Measurements from ENCODE around the gene AZI2. TPM values are rescaled to one million over a fixed set of nuclear protein-coding genes. Genes with fewer than 3 reads are reported as not detected.

AZI2 gene
- total RNA-seq, 1 donor from 2014 or later = 74.0 TPM

DNA sequence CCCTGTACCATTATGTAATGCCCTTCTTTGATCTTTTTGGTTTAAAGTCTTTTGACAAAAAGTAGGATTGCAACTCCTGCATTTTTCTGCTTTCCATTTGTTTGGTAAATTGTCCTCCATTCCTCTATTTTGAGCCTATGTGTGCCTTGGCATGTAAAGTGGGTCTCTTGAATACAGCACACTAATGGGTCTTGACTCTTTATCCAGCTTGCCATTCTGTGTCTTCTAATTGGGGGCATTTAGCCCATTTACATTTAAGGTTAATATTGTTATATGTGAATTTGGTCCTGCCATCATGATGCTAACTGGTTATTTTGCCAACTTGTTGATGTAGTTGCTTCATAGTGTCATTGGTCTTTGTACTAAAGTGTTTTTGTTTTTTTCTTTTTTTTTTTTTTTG, 74.8 kb downstream of the AZI2 start:
- no peak for DNase-seq (ENCODE audit: low spot score)
- no peak overlapping the region for H3K4me2 ChIP-seq
- no peaks in the 10 kb centered on the region for H3K4me1 ChIP-seq
- Mint-ChIP-seq H3K27me3 (ENCODE audit: insufficient read depth, low read depth) (no peaks in the 10 kb centered on the region), H3K9me3 (peaks cover 34% of the 10 kb centered on the region), H3K27ac (no peak overlapping the region), H3K4me1 (no peaks in the 10 kb centered on the region), H3K36me3 (peaks cover 42% of the 10 kb centered on the region), H3K4me3 (no peak overlapping the region)
- peaks cover 7% of the 10 kb centered on the region for H3K36me3 ChIP-seq
- TF ChIP-seq, protein P1, sequence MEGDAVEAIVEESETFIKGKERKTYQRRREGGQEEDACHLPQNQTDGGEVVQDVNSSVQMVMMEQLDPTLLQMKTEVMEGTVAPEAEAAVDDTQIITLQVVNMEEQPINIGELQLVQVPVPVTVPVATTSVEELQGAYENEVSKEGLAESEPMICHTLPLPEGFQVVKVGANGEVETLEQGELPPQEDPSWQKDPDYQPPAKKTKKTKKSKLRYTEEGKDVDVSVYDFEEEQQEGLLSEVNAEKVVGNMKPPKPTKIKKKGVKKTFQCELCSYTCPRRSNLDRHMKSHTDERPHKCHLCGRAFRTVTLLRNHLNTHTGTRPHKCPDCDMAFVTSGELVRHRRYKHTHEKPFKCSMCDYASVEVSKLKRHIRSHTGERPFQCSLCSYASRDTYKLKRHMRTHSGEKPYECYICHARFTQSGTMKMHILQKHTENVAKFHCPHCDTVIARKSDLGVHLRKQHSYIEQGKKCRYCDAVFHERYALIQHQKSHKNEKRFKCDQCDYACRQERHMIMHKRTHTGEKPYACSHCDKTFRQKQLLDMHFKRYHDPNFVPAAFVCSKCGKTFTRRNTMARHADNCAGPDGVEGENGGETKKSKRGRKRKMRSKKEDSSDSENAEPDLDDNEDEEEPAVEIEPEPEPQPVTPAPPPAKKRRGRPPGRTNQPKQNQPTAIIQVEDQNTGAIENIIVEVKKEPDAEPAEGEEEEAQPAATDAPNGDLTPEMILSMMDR (IDR thresholded peaks at IDR 0.05) = no peak
- TF ChIP-seq EZH2phosphoT487 (IDR thresholded peaks at IDR 0.05) (no peak), EZH2 (IDR thresholded peaks at IDR 0.05) (no peak)
- H3K27me3 ChIP-seq = no peaks in the 10 kb centered on the region
- H3K27ac ChIP-seq = no peak overlapping the region
- H3K79me2 ChIP-seq (ENCODE audit: low read depth) = peaks cover 8% of the 10 kb centered on the region
- H4K20me1 ChIP-seq (ENCODE audit: low read depth) = no peaks in the 10 kb centered on the region
- no peaks in the 10 kb centered on the region for H3F3A ChIP-seq (ENCODE audit: low read depth)
- no peak overlapping the region for H2AFZ ChIP-seq (replicated peaks)
- H3K9me3 ChIP-seq (ENCODE audit: low read depth) = peaks cover 7% of the 10 kb centered on the region
- no peak overlapping the region for H3K9ac ChIP-seq
- H3K4me3 ChIP-seq = no peak overlapping the region

Other genes with a start within 250 kb of the AZI2 start
- gene CMC1, start 107.2 kb downstream of the AZI2 start, total RNA-seq (ENCODE audit: low replicate concordance) = 13.0 and 21.4 TPM in 2 replicates
- 0.60 and 0.87 TPM in 2 replicates for gene ZCWPW2, start 103 bp downstream of the AZI2 start, total RNA-seq (ENCODE audit: low replicate concordance)